Measurements from ENCODE around the gene SNAPC1. TPM values are rescaled to one million over a fixed set of nuclear protein-coding genes. Genes with fewer than 3 reads are reported as not detected.

The SNAPC1 gene, protein sequence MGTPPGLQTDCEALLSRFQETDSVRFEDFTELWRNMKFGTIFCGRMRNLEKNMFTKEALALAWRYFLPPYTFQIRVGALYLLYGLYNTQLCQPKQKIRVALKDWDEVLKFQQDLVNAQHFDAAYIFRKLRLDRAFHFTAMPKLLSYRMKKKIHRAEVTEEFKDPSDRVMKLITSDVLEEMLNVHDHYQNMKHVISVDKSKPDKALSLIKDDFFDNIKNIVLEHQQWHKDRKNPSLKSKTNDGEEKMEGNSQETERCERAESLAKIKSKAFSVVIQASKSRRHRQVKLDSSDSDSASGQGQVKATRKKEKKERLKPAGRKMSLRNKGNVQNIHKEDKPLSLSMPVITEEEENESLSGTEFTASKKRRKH
- 1 to 10 TPM; 9.1 TPM for total RNA-seq

GRCh38 chr14:61761959-61762786, at the start of gene SNAPC1:
Gene SNAPC1 (plus strand): TSS chr14:61762420. CDS start chr14:61762461, 41 bp downstream.
- CTCF ChIA-PET: interaction anchor here (0.6 to 8.4 kb wide), 12 partner anchors 9 to 1627 kb away, joined by 3 to 40 read pairs (median 3); no protein-coding TSS in a partner anchor
- H3K27ac Mint-ChIP-seq: peak within 1 kb of the TSS; percentile 95
- peaks cover 2% of the 10 kb centered on the region for H3K36me3 Mint-ChIP-seq
- intact Hi-C loops (cut with micrococcal nuclease): loop anchor here (1.0 to 10.0 kb wide), 5 partner anchors 11 to 1533 kb away; no protein-coding TSS in a partner anchor
- peaks cover 42% of the 10 kb centered on the region for H3K4me1 Mint-ChIP-seq (ENCODE audit: low read depth)
- peak within 1 kb of the TSS; percentile 95 for H3K4me3 Mint-ChIP-seq
- POLR2A ChIA-PET: interaction anchor here (0.5 to 1.7 kb wide), 11 partner anchors 9 to 433 kb away, joined by 3 to 8 read pairs (median 4); partner anchors contain the start of gene HIF1A
- H3K27me3 Mint-ChIP-seq: no peaks in the 10 kb centered on the region
- no peaks in the 10 kb centered on the region for H3K9me3 Mint-ChIP-seq
- DNase-seq: peak; percentile 98

GRCh38 chr14:61713724-61714437, 48.3 kb upstream of the SNAPC1 start:
- CTCF ChIA-PET: no interaction called here
- DNase-seq: no peak
- H3K36me3 Mint-ChIP-seq: peaks cover 12% of the 10 kb centered on the region
- POLR2A ChIA-PET: interaction anchor here (1.0 to 1.5 kb wide), 2 partner anchors 14 to 202 kb away, joined by 3 to 5 read pairs; no protein-coding TSS in a partner anchor
- no peak overlapping the region for H3K4me3 Mint-ChIP-seq
- intact Hi-C loops (cut with micrococcal nuclease): no loop called here
- no peak overlapping the region for H3K27ac Mint-ChIP-seq
- no peaks in the 10 kb centered on the region for H3K9me3 Mint-ChIP-seq
- peaks cover 88% of the 10 kb centered on the region for H3K4me1 Mint-ChIP-seq (ENCODE audit: low read depth)
- H3K27me3 Mint-ChIP-seq: no peaks in the 10 kb centered on the region

DNA sequence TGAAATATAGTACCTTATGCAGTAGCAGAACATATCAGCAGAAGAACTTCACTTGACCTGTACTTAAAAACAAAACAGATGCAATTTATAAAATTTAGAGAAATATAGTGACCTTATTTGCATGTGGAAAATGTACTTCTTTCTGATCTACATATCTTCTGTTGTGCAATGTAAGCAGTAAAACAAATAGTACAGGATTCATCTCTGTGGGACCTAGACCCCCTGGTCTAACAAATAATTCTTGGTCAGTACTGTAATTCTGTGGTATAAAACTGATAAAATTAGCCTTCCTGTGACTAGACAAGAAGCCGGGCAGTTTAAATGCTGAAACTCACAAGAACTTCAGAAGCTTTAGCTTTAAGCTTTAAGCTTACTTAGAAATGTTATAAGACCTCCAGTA, 45.3 kb upstream of the SNAPC1 start:
- H3K4me1 Mint-ChIP-seq (ENCODE audit: low read depth): peaks cover 84% of the 10 kb centered on the region
- intact Hi-C loops (cut with micrococcal nuclease): loop anchor here (5.0 kb wide), 1 partner anchor 240 kb away; no protein-coding TSS in a partner anchor
- peaks cover 26% of the 10 kb centered on the region for H3K36me3 Mint-ChIP-seq
- H3K27ac Mint-ChIP-seq: no peak overlapping the region
- CTCF ChIA-PET: no interaction called here
- POLR2A ChIA-PET: interaction anchor here (0.9 to 1.6 kb wide), 4 partner anchors 10 to 256 kb away, joined by 3 to 4 read pairs (median 4); no protein-coding TSS in a partner anchor
- no peak for DNase-seq
- H3K9me3 Mint-ChIP-seq: no peaks in the 10 kb centered on the region
- no peak overlapping the region for H3K4me3 Mint-ChIP-seq
- no peaks in the 10 kb centered on the region for H3K27me3 Mint-ChIP-seq

DNA sequence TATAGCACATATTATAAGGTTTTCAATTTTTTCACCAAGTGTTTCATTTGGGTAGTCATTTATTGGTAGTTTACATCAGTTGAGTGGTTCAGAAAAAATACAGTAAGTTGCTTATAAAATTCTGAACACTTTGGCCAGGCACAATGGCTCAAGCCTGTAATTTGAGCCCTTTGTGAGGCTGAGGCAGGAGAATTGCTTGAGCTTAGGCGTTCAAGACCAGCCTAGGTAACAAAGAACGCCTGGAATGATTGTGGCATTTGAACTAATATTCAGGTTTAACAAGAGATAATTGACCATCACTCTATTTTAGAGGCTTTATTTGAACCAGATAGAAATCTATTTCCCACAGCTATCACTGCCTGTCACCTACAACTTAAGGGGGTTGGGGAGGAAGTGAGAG, 44.2 kb upstream of the SNAPC1 start:
- CTCF ChIA-PET: interaction anchor here (0.6 kb wide), 4 partner anchors 123 to 423 kb away, joined by 3 to 6 read pairs (median 4); no protein-coding TSS in a partner anchor
- H3K36me3 Mint-ChIP-seq: peaks cover 29% of the 10 kb centered on the region
- peaks cover 77% of the 10 kb centered on the region for H3K4me1 Mint-ChIP-seq (ENCODE audit: low read depth)
- H3K9me3 Mint-ChIP-seq: no peaks in the 10 kb centered on the region
- intact Hi-C loops (cut with micrococcal nuclease): loop anchor here (2.0 to 5.0 kb wide), 3 partner anchors 15 to 241 kb away; no protein-coding TSS in a partner anchor
- no peak overlapping the region for H3K4me3 Mint-ChIP-seq
- H3K27me3 Mint-ChIP-seq: no peaks in the 10 kb centered on the region
- POLR2A ChIA-PET: interaction anchor here (1.0 kb wide), 1 partner anchor 19 kb away, joined by 3 read pairs; no protein-coding TSS in a partner anchor
- H3K27ac Mint-ChIP-seq: no peak overlapping the region
- DNase-seq: no peak

DNA sequence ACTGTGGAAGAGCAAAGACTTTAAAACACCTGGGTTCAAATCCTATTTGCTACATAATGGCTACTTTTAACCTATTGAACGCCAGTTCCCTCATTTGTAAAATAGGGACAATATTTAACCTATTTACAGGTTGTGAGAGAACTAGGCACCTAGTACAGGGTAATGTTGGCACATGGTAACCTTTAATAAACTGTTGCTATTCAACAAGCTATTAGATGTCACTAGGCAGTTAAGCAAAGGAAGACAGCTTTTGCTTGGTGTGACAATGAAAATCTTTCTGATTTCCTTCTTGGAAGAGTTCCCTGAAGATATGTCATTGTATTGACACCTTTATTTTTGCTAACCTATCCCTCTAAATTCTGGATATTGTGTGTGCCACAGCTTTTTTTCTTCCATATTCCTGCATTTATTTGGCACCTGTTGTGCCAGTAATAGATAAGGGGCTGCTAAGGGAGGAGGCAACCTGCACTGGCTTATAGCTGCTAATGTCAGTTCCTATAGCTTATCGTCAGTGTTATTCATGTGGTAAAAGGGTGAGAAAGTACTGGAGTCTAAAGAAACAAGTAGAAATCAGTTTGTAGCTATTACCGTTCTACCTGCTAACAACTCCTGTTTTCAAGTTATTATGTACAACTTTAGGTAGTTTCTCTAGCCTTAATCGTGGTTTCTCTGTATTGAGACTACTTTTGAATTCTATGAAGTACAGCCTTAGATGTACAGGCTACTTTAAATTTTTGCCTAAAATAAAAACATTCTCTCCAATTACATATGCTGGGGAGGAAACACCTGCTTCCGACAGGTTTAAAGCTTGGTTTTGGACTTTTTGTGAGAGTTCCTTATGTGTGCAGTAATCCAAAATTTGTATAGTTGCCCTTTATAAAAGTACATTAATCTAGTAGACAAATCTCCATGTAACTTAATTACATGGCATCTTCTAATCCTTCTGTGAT, 42.6 kb upstream of the SNAPC1 start:
- CTCF ChIA-PET: interaction anchor here (0.6 to 1.5 kb wide), 7 partner anchors 20 to 255 kb away, joined by 3 to 4 read pairs (median 3); no protein-coding TSS in a partner anchor
- no peaks in the 10 kb centered on the region for H3K9me3 Mint-ChIP-seq
- intact Hi-C loops (cut with micrococcal nuclease): loop anchor here (2.0 to 5.0 kb wide), 3 partner anchors 13 to 242 kb away; no protein-coding TSS in a partner anchor
- peaks cover 42% of the 10 kb centered on the region for H3K36me3 Mint-ChIP-seq
- H3K27ac Mint-ChIP-seq: peak overlapping the region; percentile 68
- H3K4me3 Mint-ChIP-seq: peak overlapping the region; percentile 23
- peaks cover 72% of the 10 kb centered on the region for H3K4me1 Mint-ChIP-seq (ENCODE audit: low read depth)
- DNase-seq: no peak
- H3K27me3 Mint-ChIP-seq: no peaks in the 10 kb centered on the region
- POLR2A ChIA-PET: interaction anchor here (0.9 to 2.2 kb wide), 7 partner anchors 8 to 42 kb away, joined by 3 to 8 read pairs (median 5); partner anchors contain the start of gene SNAPC1

DNA sequence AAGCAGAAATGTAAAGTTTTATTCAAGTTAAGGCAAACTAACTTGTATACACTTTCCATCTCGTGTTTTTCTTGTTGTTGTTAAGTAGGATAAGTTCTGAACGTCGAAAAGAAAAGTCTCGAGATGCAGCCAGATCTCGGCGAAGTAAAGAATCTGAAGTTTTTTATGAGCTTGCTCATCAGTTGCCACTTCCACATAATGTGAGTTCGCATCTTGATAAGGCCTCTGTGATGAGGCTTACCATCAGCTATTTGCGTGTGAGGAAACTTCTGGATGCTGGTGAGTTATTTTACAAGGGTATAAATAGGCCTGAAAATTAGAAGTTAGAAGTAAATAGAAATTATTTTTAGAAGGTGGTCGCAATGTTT, 41.9 kb upstream of the SNAPC1 start:
- CTCF ChIA-PET: interaction anchor here (0.6 to 1.5 kb wide), 6 partner anchors 20 to 256 kb away, joined by 3 to 4 read pairs (median 3); no protein-coding TSS in a partner anchor
- POLR2A ChIA-PET: interaction anchor here (0.9 to 2.2 kb wide), 7 partner anchors 9 to 42 kb away, joined by 3 to 8 read pairs (median 5); partner anchors contain the start of genes HIF1A and SNAPC1

GRCh38 chr14:61720741-61721140, 41.5 kb upstream of the SNAPC1 start:
- Mint-ChIP-seq H3K36me3 (peaks cover 52% of the 10 kb centered on the region), H3K27ac (no peak overlapping the region), H3K4me3 (no peak overlapping the region), H3K27me3 (no peaks in the 10 kb centered on the region), H3K4me1 (ENCODE audit: low read depth) (peaks cover 70% of the 10 kb centered on the region), H3K9me3 (no peaks in the 10 kb centered on the region)
- DNase-seq: no peak
- CTCF ChIA-PET: no interaction called here
- POLR2A ChIA-PET: interaction anchor here (1.2 to 2.2 kb wide), 5 partner anchors 9 to 41 kb away, joined by 3 to 6 read pairs (median 5); partner anchors contain the start of genes HIF1A and SNAPC1
- intact Hi-C loops (cut with micrococcal nuclease): no loop called here

More for the DNA sequence above, 41.9 kb upstream of the SNAPC1 start:
- peak overlapping the region; percentile 10 for H3K4me3 Mint-ChIP-seq
- H3K27ac Mint-ChIP-seq: peak overlapping the region; percentile 68
- no peaks in the 10 kb centered on the region for H3K9me3 Mint-ChIP-seq
- H3K36me3 Mint-ChIP-seq: peaks cover 48% of the 10 kb centered on the region
- H3K27me3 Mint-ChIP-seq: no peaks in the 10 kb centered on the region
- intact Hi-C loops (cut with micrococcal nuclease): no loop called here
- no peak for DNase-seq
- peaks cover 72% of the 10 kb centered on the region for H3K4me1 Mint-ChIP-seq (ENCODE audit: low read depth)

DNA sequence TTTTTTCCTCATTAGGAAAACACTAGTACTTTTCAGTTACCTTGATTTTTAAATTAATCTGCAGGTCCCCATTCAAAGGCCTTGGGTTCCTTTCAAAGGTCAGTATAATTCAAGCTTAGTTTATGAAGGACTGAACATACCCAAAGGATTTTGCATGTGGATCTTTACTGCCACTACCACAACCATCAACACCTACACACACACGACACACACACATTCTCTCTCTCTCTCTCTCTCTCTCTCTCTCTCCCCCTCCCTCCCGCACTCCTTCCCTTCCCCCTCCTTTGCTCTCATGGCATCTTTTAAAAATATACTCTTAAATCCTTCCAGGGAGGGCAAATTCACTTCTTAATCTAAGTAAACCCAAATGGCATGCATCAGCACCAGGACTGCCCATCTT, 38.1 kb upstream of the SNAPC1 start:
- ChIA-PET POLR2A (interaction anchor here (0.7 kb wide), 1 partner anchor 204 kb away, joined by 3 read pairs; no protein-coding TSS in a partner anchor), CTCF (no interaction called here)
- no peaks in the 10 kb centered on the region for H3K9me3 Mint-ChIP-seq
- peak overlapping the region; percentile 16 for H3K27ac Mint-ChIP-seq
- DNase-seq: no peak
- H3K4me3 Mint-ChIP-seq: no peak overlapping the region
- intact Hi-C loops (cut with micrococcal nuclease): no loop called here
- H3K36me3 Mint-ChIP-seq: peaks cover 79% of the 10 kb centered on the region
- H3K4me1 Mint-ChIP-seq (ENCODE audit: low read depth): peaks cover 69% of the 10 kb centered on the region
- no peaks in the 10 kb centered on the region for H3K27me3 Mint-ChIP-seq

- DNase-seq: no peak
- intact Hi-C loops (cut with micrococcal nuclease): loop anchor here (2.0 kb wide), 1 partner anchor 56 kb away; no protein-coding TSS in a partner anchor
- H3K9me3 Mint-ChIP-seq: no peaks in the 10 kb centered on the region
- peaks cover 64% of the 10 kb centered on the region for H3K4me1 Mint-ChIP-seq (ENCODE audit: low read depth)
- peak overlapping the region; percentile 3 for H3K4me3 Mint-ChIP-seq
- H3K27ac Mint-ChIP-seq: peak overlapping the region; percentile 78
- ChIA-PET CTCF (interaction anchor here (1.3 kb wide), 1 partner anchor 29 kb away, joined by 3 read pairs; no protein-coding TSS in a partner anchor), POLR2A (interaction anchor here (1.0 kb wide), 1 partner anchor 10 kb away, joined by 4 read pairs; no protein-coding TSS in a partner anchor)
- no peaks in the 10 kb centered on the region for H3K27me3 Mint-ChIP-seq
- peaks cover 82% of the 10 kb centered on the region for H3K36me3 Mint-ChIP-seq
Observed at GRCh38 chr14:61726778-61727658, 35.2 kb upstream of the SNAPC1 start.
